Heart right ventricle (tissue), 16 donors: ENCODE measurements around the gene NRXN3. TPM values are rescaled to one million over a fixed set of nuclear protein-coding genes. Genes with fewer than 3 reads are reported as not detected.

ENCODE experiments used
- ATAC-seq, 8 donors: fragments of 200-7000 bp; cut with Tn5 transposase; one replicate each; pipeline ENCODE4 v1.9.1; 2020; ENCODE audit warnings: mild to moderate bottlenecking in 8 of 8, moderate library complexity in 8 of 8, moderate number of reproducible peaks in 1 of 8
- DNase-seq, 2 donors: peaks; one replicate each; pipeline ENCODE4 v3.0.0-alpha.2; 2020
- H3K27ac ChIP-seq, 10 donors: fragments of 200-600 bp; sonication (generic) in 2 of 10; one replicate each; pipeline versions ENCODE4 v1.5.0 to v1.8.0; 2020 to 2022; ENCODE audit warnings: mild to moderate bottlenecking in 3 of 10
- H3K27me3 ChIP-seq, 7 donors: fragments of 200-600 bp; one replicate each; pipeline ENCODE4 v1.8.0; 2021 to 2022; ENCODE audit warnings: mild to moderate bottlenecking in 2 of 7
- H3K36me3 ChIP-seq, 9 donors: fragments of 200-600 bp; sonication (generic) in 1 of 9; one replicate each; pipeline versions ENCODE4 v1.5.0 to v1.8.0; 2020 to 2022; ENCODE audit warnings: mild to moderate bottlenecking in 2 of 9
- H3K4me1 ChIP-seq, 9 donors: fragments of 200-600 bp; sonication (generic) in 1 of 9; one replicate each; pipeline versions ENCODE4 v1.5.0 to v1.8.0; 2020 to 2022; ENCODE audit warnings: mild to moderate bottlenecking in 4 of 9
- H3K4me3 ChIP-seq, 10 donors: fragments of 200-600 bp; sonication (generic) in 2 of 10; one replicate each; pipeline versions ENCODE4 v1.5.0 to v1.8.0; 2020 to 2022; ENCODE audit warnings: mild to moderate bottlenecking in 7 of 10, moderate library complexity in 2 of 10
- H3K9me3 ChIP-seq, 11 donors: fragments of 200-600 bp in 10 of 11; sonication (generic) in 2 of 11; one replicate each; pipeline versions ENCODE4 v1.5.0 to v1.8.0; 2013 to 2022; ENCODE audit warnings: mild to moderate bottlenecking in 2 of 11, control low read depth in 1 of 11, moderate library complexity in 1 of 11
- CTCF ChIP-seq, 9 donors: fragments of 200-600 bp; sonication (generic) in 2 of 9; IDR thresholded peaks; one replicate each; pipeline versions ENCODE4 v1.5.0 to v1.8.0; 2021 to 2022; ENCODE audit warnings: antibody characterized with exemption in 9 of 9, mild to moderate bottlenecking in 5 of 9, moderate library complexity in 1 of 9
- WGBS, 2 donors: extraction: QIAGEN DNeasy Blood & Tissue Kit; methylation state at CpG; one replicate each; pipeline ENCODE4 v1.1.7; 2013; ENCODE audit warnings: inconsistent platforms in 1 of 2; 5-methylcytosine and 5-hydroxymethylcytosine counted together
- intact Hi-C, 10 donors: fragments of 100-400 bp; cut with DNase I; formaldehyde crosslinking; loops; one replicate each; pipeline versions ENCODE4 v1.11.1 to v1.14.2; 2022
- polyA plus RNA-seq, 2 donors: library from polyadenylated mRNA; stranded (reverse); fragments of 200-250 nt; gene quantifications; one replicate each; pipeline ENCODE4 v1.2.3, GENCODE V29; 2013
- total RNA-seq, 10 donors: library from RNA; stranded (reverse); fragmentation: NEBNext Ultra II Directional in 3 of 10; extraction: Animal tissue kit (Norgen Biotek cat#: 25700) in 3 of 10; gene quantifications; one replicate each; pipeline versions ENCODE4 v1.2.1 to v1.2.4, GENCODE V29; 2021 to 2023
- donor health status: Arrhythmogenic right ventricular cardiomyopathy.
- donor health status: ischemic (EF 13 %, LVEDD 7.1; RV severe dilation, severe dysfunction).
- donor health status: healthy with polysubstance abuse.
- donor health status: DM: no; HTN: yes; CAD: no.
- donor health status: DM: no; HTN: no; CAD: no.
- donor health status: ischemic (EF 25% LVEDD 6.9; RV normal size, moderate dysfunction).
- donor health status: ischemic (EF 25% LVEDD 5.7; RV mildly dilated, moderate dysfunction).
- donor health status: healthy.
- donor health status: DM: yes; HTN: yes; CAD: no.
- donor health status: Ischemic cardiomyopathy.
- donor health status: ischemic (EF 35%, LVEDD 5.7; RV mildly dilated, moderate dysfunction).
- donor health status: nonischemic (EF 11% LVEDD 7.7; RV severe dilation, severe dysfunction).
- donor health status: DM: yes; HTN: yes; CAD: no.
- donor health status: PGD.
- donor health status: ischemic (EF 29% LVEDD 5.4; RV normal size, mild dysfunction).
- donor health status: nonischemic (EF 23%, LVEDD 6.1; RV moderate dilation, normal function).

NRXN3 gene
- total and polyA plus RNA-seq, 12 donors, result 0.23 to 1.8 (median 0.87) TPM

- intact Hi-C loops, result no loop called here
- DNase-seq, result no peak
- Histone ChIP-seq H3K27ac (no peak overlapping the region), H3K27me3 (no peaks in the 10 kb centered on the region), H3K4me1 (no peaks in the 10 kb centered on the region), H3K36me3 (no peaks in the 10 kb centered on the region), H3K9me3 (no peaks in the 10 kb centered on the region), H3K4me3 (no peak overlapping the region)
- 44 to 64% methylated on average over 1 of the region's 1 CpG for WGBS, 2 donors
- no peak for TF ChIP-seq CTCF (IDR thresholded peaks at IDR 0.05)
- no peak for ATAC-seq
These were observed 1332.6 kb downstream of the NRXN3 start for GRCh38 chr14:79502751-79503148.

- 20 to 21% methylated on average over 3 of the region's 3 CpGs for WGBS, 2 donors
- intact Hi-C loops, result no loop called here
- DNase-seq (no peak), ATAC-seq (no peak)
- TF ChIP-seq CTCF (IDR thresholded peaks at IDR 0.05), result no peak
- no peaks in the 10 kb centered on the region for H3K9me3 ChIP-seq
- H3K27ac ChIP-seq, result no peak overlapping the region
- H3K4me1 ChIP-seq, result no peaks in the 10 kb centered on the region
- no peaks in the 10 kb centered on the region for H3K36me3 ChIP-seq
- no peaks in the 10 kb centered on the region for H3K27me3 ChIP-seq
- H3K4me3 ChIP-seq, result no peak overlapping the region
These were observed 1340.5 kb downstream of the NRXN3 start for GRCh38 chr14:79510659-79511058.

- Histone ChIP-seq H3K9me3 (no peaks in the 10 kb centered on the region), H3K4me3 (no peak overlapping the region), H3K27ac (no peak overlapping the region), H3K36me3 (no peaks in the 10 kb centered on the region), H3K4me1 (no peaks in the 10 kb centered on the region), H3K27me3 (no peaks in the 10 kb centered on the region)
- DNase-seq (no peak), ATAC-seq (no peak)
- TF ChIP-seq CTCF (IDR thresholded peaks at IDR 0.05), result no peak
- WGBS, 2 donors, result 60 to 76% methylated on average over 3 of the region's 3 CpGs
- intact Hi-C loops, result no loop called here
These were observed 1341.0 kb downstream of the NRXN3 start for GRCh38 chr14:79511146-79511545.

DNA sequence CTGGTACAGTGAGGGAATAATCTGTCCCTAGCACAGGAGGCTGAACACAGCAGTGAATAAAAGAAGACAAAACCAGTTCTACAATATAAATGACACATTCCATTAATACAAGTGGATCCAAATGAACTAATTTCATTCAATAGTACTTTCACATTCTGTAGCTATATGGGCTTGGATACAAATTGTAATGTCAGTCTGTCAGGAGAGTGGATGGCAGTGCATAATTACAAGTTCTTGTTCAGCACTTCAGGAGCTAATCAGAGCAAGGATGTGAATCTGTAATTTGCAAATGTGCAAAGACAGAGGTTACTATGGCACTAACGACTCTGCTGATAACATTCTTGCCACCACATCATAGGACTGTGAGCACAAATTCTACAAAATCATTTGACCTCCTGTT, 1343.3 kb downstream of the NRXN3 start:
- ATAC-seq (no peak), DNase-seq (no peak)
- Histone ChIP-seq H3K4me1 (no peaks in the 10 kb centered on the region), H3K27me3 (no peaks in the 10 kb centered on the region), H3K27ac (no peak overlapping the region), H3K36me3 (no peaks in the 10 kb centered on the region), H3K4me3 (no peak overlapping the region), H3K9me3 (no peaks in the 10 kb centered on the region)
- intact Hi-C loops, result no loop called here
- no peak for TF ChIP-seq CTCF (IDR thresholded peaks at IDR 0.05)
- WGBS, 2 donors, result 14 to 33% methylated on average over 1 of the region's 1 CpG

DNA sequence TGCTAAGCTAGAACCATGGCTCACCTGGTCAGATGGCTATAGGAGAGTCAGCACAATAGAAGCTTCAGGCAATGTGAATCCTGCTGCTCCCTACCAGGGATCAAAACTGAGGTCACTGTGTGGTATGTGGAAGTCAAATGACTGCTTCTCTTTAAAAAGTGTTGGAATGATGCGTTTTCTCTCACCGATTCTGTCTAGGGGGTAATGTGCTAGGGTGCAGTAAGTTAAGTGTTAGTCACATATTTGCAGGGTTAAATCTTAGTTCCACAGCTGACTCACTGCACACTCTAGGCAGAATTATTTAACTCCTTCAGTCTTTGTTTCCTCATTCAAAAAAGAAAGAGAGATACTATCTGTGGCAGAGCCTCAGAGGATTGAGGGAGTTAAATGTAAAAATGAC, 1344.5 kb downstream of the NRXN3 start:
- H3K36me3 ChIP-seq, result no peaks in the 10 kb centered on the region
- TF ChIP-seq CTCF (IDR thresholded peaks at IDR 0.05), result no peak
- DNase-seq (no peak), ATAC-seq (no peak)
- no peak overlapping the region for H3K4me3 ChIP-seq
- WGBS, 2 donors, result 73 to 87% methylated on average over 2 of the region's 2 CpGs
- no peaks in the 10 kb centered on the region for H3K4me1 ChIP-seq
- H3K9me3 ChIP-seq, result no peaks in the 10 kb centered on the region
- no peaks in the 10 kb centered on the region for H3K27me3 ChIP-seq
- H3K27ac ChIP-seq, result no peak overlapping the region
- intact Hi-C loops, result no loop called here
